WTC11 (cell line): ENCODE data around the gene RNF214. TPM values are rescaled to one million over a fixed set of nuclear protein-coding genes. Genes with fewer than 3 reads are reported as not detected.

Source experiments
- ATAC-seq: fragments of 200-7000 bp; cut with Tn5 transposase; 2 replicates; pipeline ENCODE4 v1.10.0; 2021; ENCODE audit warnings: mild to moderate bottlenecking, moderate library complexity
- CTCF ChIA-PET: fragments of 300-600 bp; sonication (Branson Sonifier 250); formaldehyde crosslinking; loops from one replicate; lab custom pipeline; 2021; ENCODE audit warnings: antibody characterized with exemption; lab: Charles Lee
- POLR2A ChIA-PET: fragments of 350-600 bp; sonication (Branson Sonifier 250); formaldehyde crosslinking; loops from one replicate; lab custom pipeline; 2021; ENCODE audit warnings: antibody characterized with exemption; lab: Charles Lee
- DNase-seq: peaks from one replicate; pipeline ENCODE4 v3.0.0; 2021; ENCODE audit warnings: low spot score
- H3K27ac Mint-ChIP-seq: 2 replicates; pipeline ENCODE4 v1.8.0; 2021; ENCODE audit warnings: mixed read lengths
- H3K27me3 Mint-ChIP-seq: 2 replicates; pipeline ENCODE4 v1.8.0; 2021; ENCODE audit warnings: low read depth, mild to moderate bottlenecking, moderate library complexity, mixed read lengths
- H3K36me3 Mint-ChIP-seq: 2 replicates; pipeline ENCODE4 v1.8.0; 2021; ENCODE audit warnings: mixed read lengths
- H3K4me1 Mint-ChIP-seq: 2 replicates; pipeline ENCODE4 v1.8.0; 2022; ENCODE audit warnings: mixed read lengths
- H3K4me3 Mint-ChIP-seq: 2 replicates; pipeline ENCODE4 v1.8.0; 2021; ENCODE audit warnings: mild to moderate bottlenecking, moderate library complexity, mixed read lengths
- H3K9me3 Mint-ChIP-seq: 2 replicates; pipeline ENCODE4 v1.8.0; 2021; ENCODE audit warnings: mixed read lengths
- ETV6 ChIP-seq: sonication (generic); formaldehyde crosslinking; IDR thresholded peaks from 2 replicates; pipeline ENCODE4 v1.8.1; 2022; ENCODE audit warnings: mild to moderate bottlenecking, missing genetic modification reagents
- HMGA2 ChIP-seq: fragments of 250-450 bp; sonication (Bioruptor Pico); IDR thresholded peaks from 2 replicates; pipeline ENCODE4 v1.4.0; 2021; ENCODE audit warnings: mild to moderate bottlenecking, moderate library complexity
- NR3C1 ChIP-seq: sonication (generic); formaldehyde crosslinking; conservative IDR thresholded peaks from 2 replicates; pipeline ENCODE4 v1.8.1; 2023; ENCODE audit warnings: low read depth, mild to moderate bottlenecking, missing genetic modification reagents
- PRRX2 ChIP-seq: fragments of 250-450 bp; sonication (Bioruptor Pico); IDR thresholded peaks from 2 replicates; pipeline ENCODE4 v1.8.0; 2021; ENCODE audit warnings: mild to moderate bottlenecking
- RORB ChIP-seq: fragments of 250-450 bp; sonication (Bioruptor Pico); IDR thresholded peaks from 2 replicates; pipeline ENCODE4 v1.9.0; 2021; ENCODE audit warnings: mild to moderate bottlenecking
- ZNF263 ChIP-seq: sonication (generic); formaldehyde crosslinking; IDR thresholded peaks from 2 replicates; pipeline ENCODE4 v1.8.1; 2022; ENCODE audit warnings: low read depth, mild to moderate bottlenecking, moderate library complexity, missing genetic modification reagents
- ZNF317 ChIP-seq: sonication (generic); formaldehyde crosslinking; IDR thresholded peaks from 2 replicates; pipeline ENCODE4 v1.8.1; 2023; ENCODE audit warnings: low read depth, mild to moderate bottlenecking, moderate library complexity, missing genetic modification reagents, borderline replicate concordance
- ZNF396 ChIP-seq: fragments of 250-450 bp; sonication (Bioruptor Pico); IDR thresholded peaks from 2 replicates; pipeline ENCODE4 v1.8.0; 2021; ENCODE audit warnings: mild to moderate bottlenecking, moderate library complexity, borderline replicate concordance
- total RNA-seq: library from RNA; stranded (reverse); gene quantifications from 3 replicates; pipeline ENCODE4 v1.2.3, GENCODE V29; 2021
- TF ChIP-seq, protein P1 (sequence below): sonication (generic); formaldehyde crosslinking; IDR thresholded peaks from 2 replicates; pipeline ENCODE4 v1.8.0; 2023; ENCODE audit warnings: mild to moderate bottlenecking, missing genetic modification reagents
- TF ChIP-seq, protein P2 (sequence below): sonication (generic); formaldehyde crosslinking; IDR thresholded peaks from 2 replicates; pipeline ENCODE4 v1.8.1; 2023; ENCODE audit warnings: mild to moderate bottlenecking, missing genetic modification reagents
- TF ChIP-seq, protein P3 (sequence below): fragments of 250-450 bp; sonication (Bioruptor Pico); IDR thresholded peaks from 2 replicates; pipeline ENCODE4 v1.9.0; 2021; ENCODE audit warnings: mild to moderate bottlenecking
- TF ChIP-seq, protein P4 (sequence below): sonication (generic); formaldehyde crosslinking; IDR thresholded peaks from 2 replicates; pipeline ENCODE4 v1.8.0; 2022; ENCODE audit warnings: mild to moderate bottlenecking, missing genetic modification reagents
- TF ChIP-seq, protein P5 (sequence below): sonication (generic); formaldehyde crosslinking; IDR thresholded peaks from 2 replicates; pipeline ENCODE4 v1.8.0; 2022; ENCODE audit warnings: mild to moderate bottlenecking, missing genetic modification reagents
- TF ChIP-seq, protein P6 (sequence below): sonication (generic); formaldehyde crosslinking; IDR thresholded peaks from 2 replicates; pipeline ENCODE4 v1.8.0; 2023; ENCODE audit warnings: missing genetic modification reagents
- TF ChIP-seq, protein P7 (sequence below): sonication (generic); formaldehyde crosslinking; IDR thresholded peaks from 2 replicates; pipeline ENCODE4 v1.8.1; 2023; ENCODE audit warnings: mild to moderate bottlenecking, missing genetic modification reagents, moderate library complexity
- TF ChIP-seq, protein P8 (sequence below): sonication (generic); formaldehyde crosslinking; IDR thresholded peaks from 2 replicates; pipeline ENCODE4 v1.8.0; 2022; ENCODE audit warnings: mild to moderate bottlenecking, missing genetic modification reagents
- TF ChIP-seq, protein P9 (sequence below): fragments of 250-450 bp; sonication (Bioruptor Pico); IDR thresholded peaks from 2 replicates; pipeline ENCODE4 v1.9.0; 2021; ENCODE audit warnings: moderate library complexity, mild to moderate bottlenecking, inconsistent platforms, borderline replicate concordance

The RNF214 gene
- total RNA-seq, 1 experiment from 2014 or later = 35.4 TPM

DNA sequence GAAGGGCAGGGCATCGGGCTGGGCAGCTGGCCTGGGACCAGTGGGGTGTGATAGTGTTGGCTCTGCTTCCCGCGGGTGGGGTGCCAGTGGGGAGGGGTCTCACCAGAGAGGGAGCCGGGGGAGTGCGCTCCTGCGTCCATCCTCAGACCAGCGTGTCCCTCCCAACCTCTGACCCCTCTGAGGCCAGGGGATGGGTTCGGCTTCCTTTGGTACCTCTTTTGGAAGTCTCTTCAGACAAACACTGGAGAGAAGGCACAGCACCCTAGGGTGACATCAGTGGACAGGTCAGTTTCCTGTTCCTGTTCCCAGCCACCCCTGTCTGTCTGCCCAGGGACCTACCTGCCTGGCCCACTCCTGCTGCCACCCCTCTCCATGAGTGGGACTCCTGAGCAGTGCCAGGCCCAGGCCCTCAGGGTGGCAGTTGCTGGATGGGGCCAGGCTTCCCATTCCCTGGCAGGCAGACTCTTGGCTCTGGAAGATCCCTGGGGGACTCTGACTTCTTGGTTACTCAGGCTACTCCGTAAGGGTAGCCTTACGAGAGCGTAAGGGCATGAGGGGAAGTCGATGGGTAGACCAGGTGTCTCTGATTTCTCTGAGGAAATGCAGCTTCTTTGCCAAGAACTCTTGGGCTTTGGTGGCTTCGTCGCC lies 30.7 kb upstream of the RNF214 start:
- no peaks in the 10 kb centered on the region; the same call in 1 of the 2 replicates for H3K27me3 Mint-ChIP-seq
- TF ChIP-seq ZNF317 = no peak
- TF ChIP-seq, protein P1, sequence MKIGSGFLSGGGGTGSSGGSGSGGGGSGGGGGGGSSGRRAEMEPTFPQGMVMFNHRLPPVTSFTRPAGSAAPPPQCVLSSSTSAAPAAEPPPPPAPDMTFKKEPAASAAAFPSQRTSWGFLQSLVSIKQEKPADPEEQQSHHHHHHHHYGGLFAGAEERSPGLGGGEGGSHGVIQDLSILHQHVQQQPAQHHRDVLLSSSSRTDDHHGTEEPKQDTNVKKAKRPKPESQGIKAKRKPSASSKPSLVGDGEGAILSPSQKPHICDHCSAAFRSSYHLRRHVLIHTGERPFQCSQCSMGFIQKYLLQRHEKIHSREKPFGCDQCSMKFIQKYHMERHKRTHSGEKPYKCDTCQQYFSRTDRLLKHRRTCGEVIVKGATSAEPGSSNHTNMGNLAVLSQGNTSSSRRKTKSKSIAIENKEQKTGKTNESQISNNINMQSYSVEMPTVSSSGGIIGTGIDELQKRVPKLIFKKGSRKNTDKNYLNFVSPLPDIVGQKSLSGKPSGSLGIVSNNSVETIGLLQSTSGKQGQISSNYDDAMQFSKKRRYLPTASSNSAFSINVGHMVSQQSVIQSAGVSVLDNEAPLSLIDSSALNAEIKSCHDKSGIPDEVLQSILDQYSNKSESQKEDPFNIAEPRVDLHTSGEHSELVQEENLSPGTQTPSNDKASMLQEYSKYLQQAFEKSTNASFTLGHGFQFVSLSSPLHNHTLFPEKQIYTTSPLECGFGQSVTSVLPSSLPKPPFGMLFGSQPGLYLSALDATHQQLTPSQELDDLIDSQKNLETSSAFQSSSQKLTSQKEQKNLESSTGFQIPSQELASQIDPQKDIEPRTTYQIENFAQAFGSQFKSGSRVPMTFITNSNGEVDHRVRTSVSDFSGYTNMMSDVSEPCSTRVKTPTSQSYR (CRISPR knock-in tag) = no peak
- TF ChIP-seq, protein P2, sequence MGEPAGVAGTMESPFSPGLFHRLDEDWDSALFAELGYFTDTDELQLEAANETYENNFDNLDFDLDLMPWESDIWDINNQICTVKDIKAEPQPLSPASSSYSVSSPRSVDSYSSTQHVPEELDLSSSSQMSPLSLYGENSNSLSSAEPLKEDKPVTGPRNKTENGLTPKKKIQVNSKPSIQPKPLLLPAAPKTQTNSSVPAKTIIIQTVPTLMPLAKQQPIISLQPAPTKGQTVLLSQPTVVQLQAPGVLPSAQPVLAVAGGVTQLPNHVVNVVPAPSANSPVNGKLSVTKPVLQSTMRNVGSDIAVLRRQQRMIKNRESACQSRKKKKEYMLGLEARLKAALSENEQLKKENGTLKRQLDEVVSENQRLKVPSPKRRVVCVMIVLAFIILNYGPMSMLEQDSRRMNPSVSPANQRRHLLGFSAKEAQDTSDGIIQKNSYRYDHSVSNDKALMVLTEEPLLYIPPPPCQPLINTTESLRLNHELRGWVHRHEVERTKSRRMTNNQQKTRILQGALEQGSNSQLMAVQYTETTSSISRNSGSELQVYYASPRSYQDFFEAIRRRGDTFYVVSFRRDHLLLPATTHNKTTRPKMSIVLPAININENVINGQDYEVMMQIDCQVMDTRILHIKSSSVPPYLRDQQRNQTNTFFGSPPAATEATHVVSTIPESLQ (CRISPR knock-in tag) = no peak
- no peak for TF ChIP-seq ETV6 (CRISPR knock-in tag)
- TF ChIP-seq, protein P3, sequence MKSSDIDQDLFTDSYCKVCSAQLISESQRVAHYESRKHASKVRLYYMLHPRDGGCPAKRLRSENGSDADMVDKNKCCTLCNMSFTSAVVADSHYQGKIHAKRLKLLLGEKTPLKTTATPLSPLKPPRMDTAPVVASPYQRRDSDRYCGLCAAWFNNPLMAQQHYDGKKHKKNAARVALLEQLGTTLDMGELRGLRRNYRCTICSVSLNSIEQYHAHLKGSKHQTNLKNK = no peak
- no peak for TF ChIP-seq RORB (CRISPR knock-in tag)
- TF ChIP-seq PRRX2 (CRISPR knock-in tag) = no peak
- no peak for TF ChIP-seq HMGA2 (CRISPR knock-in tag)
- peaks cover 36% of the 10 kb centered on the region for H3K4me1 Mint-ChIP-seq
- peaks cover 7% of the 10 kb centered on the region for H3K36me3 Mint-ChIP-seq
- no peaks in the 10 kb centered on the region for H3K9me3 Mint-ChIP-seq
- no peak overlapping the region for H3K4me3 Mint-ChIP-seq
- no peak for ATAC-seq
- no peak overlapping the region for H3K27ac Mint-ChIP-seq
- CTCF ChIA-PET = interaction anchor here (1.0 to 1.4 kb wide), 3 partner anchors 21 to 63 kb away, joined by 3 to 5 read pairs (median 4); no protein-coding TSS in a partner anchor
- POLR2A ChIA-PET = interaction anchor here (1.0 to 2.0 kb wide), 2 partner anchors 17 to 23 kb away, joined by 3 to 10 read pairs; partner anchors contain the start of gene SIDT2
- DNase-seq = no peak

DNA sequence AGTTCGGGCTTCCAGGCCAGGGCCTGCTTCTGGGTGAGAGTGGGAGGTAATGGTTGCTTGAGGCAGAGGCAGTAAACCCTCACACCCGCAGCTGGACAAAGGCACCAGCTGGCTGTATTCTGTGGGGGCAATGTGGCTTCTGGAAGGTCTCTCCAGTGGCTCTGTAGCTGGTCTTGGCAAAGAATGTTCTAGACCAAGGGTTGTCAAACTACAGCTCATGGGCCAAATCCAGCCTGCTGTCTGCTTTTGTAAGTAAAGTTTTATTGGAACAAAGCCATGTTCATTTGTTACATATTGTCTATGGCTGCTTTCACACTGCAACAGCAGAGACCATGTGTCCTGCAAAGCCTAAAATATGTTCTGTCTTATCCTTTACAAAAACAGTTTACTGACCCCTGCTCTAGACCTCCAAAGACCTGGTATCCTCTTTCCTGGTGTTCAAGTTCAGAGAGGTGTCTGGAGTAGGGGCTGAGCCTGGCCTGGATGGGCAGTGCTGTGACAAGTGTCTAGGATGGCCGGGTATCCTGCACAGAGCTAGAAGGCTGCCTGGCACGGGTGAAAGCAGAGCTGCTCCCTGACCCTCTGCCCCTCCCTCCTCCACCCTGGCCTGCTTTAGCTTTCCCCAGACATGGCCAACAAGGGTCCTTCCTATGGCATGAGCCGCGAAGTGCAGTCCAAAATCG lies 29.9 kb upstream of the RNF214 start:
- H3K36me3 Mint-ChIP-seq = peaks cover 7% of the 10 kb centered on the region
- H3K27me3 Mint-ChIP-seq = no peaks in the 10 kb centered on the region; the same call in 1 of the 2 replicates
- no peaks in the 10 kb centered on the region for H3K9me3 Mint-ChIP-seq
- DNase-seq (no peak), ATAC-seq (no peak)
- H3K4me1 Mint-ChIP-seq = peaks cover 33% of the 10 kb centered on the region
- H3K27ac Mint-ChIP-seq = no peak overlapping the region
- ChIA-PET CTCF (interaction anchor here (1.0 to 2.1 kb wide), 5 partner anchors 19 to 64 kb away, joined by 3 to 6 read pairs (median 4); partner anchors contain the start of gene SIDT2), POLR2A (interaction anchor here (0.9 to 2.0 kb wide), 2 partner anchors 24 to 125 kb away, joined by 3 to 10 read pairs; partner anchors contain the start of genes CEP164 and SIDT2)
- H3K4me3 Mint-ChIP-seq = no peak overlapping the region
- TF ChIP-seq, protein P4, sequence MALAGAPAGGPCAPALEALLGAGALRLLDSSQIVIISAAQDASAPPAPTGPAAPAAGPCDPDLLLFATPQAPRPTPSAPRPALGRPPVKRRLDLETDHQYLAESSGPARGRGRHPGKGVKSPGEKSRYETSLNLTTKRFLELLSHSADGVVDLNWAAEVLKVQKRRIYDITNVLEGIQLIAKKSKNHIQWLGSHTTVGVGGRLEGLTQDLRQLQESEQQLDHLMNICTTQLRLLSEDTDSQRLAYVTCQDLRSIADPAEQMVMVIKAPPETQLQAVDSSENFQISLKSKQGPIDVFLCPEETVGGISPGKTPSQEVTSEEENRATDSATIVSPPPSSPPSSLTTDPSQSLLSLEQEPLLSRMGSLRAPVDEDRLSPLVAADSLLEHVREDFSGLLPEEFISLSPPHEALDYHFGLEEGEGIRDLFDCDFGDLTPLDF = no peak
- TF ChIP-seq NR3C1 (CRISPR knock-in tag) (no peak), ZNF396 (CRISPR knock-in tag) (no peak), ZNF263 (no peak)
- TF ChIP-seq, protein P5, sequence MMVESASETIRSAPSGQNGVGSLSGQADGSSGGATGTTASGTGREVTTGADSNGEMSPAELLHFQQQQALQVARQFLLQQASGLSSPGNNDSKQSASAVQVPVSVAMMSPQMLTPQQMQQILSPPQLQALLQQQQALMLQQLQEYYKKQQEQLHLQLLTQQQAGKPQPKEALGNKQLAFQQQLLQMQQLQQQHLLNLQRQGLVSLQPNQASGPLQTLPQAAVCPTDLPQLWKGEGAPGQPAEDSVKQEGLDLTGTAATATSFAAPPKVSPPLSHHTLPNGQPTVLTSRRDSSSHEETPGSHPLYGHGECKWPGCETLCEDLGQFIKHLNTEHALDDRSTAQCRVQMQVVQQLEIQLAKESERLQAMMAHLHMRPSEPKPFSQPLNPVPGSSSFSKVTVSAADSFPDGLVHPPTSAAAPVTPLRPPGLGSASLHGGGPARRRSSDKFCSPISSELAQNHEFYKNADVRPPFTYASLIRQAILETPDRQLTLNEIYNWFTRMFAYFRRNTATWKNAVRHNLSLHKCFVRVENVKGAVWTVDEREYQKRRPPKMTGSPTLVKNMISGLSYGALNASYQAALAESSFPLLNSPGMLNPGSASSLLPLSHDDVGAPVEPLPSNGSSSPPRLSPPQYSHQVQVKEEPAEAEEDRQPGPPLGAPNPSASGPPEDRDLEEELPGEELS = no peak
- TF ChIP-seq, protein P6, sequence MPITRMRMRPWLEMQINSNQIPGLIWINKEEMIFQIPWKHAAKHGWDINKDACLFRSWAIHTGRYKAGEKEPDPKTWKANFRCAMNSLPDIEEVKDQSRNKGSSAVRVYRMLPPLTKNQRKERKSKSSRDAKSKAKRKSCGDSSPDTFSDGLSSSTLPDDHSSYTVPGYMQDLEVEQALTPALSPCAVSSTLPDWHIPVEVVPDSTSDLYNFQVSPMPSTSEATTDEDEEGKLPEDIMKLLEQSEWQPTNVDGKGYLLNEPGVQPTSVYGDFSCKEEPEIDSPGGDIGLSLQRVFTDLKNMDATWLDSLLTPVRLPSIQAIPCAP (CRISPR knock-in tag) = no peak
- TF ChIP-seq, protein P2 (CRISPR knock-in tag) = no peak
- TF ChIP-seq, protein P7, sequence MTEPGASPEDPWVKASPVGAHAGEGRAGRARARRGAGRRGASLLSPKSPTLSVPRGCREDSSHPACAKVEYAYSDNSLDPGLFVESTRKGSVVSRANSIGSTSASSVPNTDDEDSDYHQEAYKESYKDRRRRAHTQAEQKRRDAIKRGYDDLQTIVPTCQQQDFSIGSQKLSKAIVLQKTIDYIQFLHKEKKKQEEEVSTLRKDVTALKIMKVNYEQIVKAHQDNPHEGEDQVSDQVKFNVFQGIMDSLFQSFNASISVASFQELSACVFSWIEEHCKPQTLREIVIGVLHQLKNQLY (CRISPR knock-in tag) = no peak
- TF ChIP-seq, protein P8, sequence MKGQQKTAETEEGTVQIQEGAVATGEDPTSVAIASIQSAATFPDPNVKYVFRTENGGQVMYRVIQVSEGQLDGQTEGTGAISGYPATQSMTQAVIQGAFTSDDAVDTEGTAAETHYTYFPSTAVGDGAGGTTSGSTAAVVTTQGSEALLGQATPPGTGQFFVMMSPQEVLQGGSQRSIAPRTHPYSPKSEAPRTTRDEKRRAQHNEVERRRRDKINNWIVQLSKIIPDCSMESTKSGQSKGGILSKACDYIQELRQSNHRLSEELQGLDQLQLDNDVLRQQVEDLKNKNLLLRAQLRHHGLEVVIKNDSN (CRISPR knock-in tag) = no peak
- TF ChIP-seq, protein P9, sequence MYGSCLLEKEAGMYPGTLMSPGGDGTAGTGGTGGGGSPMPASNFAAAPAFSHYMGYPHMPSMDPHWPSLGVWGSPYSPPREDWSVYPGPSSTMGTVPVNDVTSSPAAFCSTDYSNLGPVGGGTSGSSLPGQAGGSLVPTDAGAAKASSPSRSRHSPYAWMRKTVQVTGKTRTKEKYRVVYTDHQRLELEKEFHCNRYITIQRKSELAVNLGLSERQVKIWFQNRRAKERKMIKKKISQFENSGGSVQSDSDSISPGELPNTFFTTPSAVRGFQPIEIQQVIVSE = no peak
